Karpas-422 (cell line): ENCODE results near the gene CSNK1D. TPM values are rescaled to one million over a fixed set of nuclear protein-coding genes. Genes with fewer than 3 reads are reported as not detected.
"Not testable (repeated sequence)": the region's sequence is repeated elsewhere in the genome, so short reads cannot be mapped to it uniquely, and the experiment has no call there.

Source experiments
- DNase-seq: peaks from one replicate; pipeline ENCODE4 v3.0.0-alpha.2; 2015
- H2AFZ ChIP-seq: fragments of 200-600 bp; sonication (generic); 2 replicates; pipeline ENCODE4 v1.6.1; 2014; ENCODE audit warnings: antibody characterized with exemption, low read length, mixed read lengths
- H3K27ac ChIP-seq: fragments of 200-600 bp; sonication (generic); 2 replicates; pipeline ENCODE4 v1.5.1; 2014; ENCODE audit warnings: mild to moderate bottlenecking, low read length, moderate library complexity
- H3K27me3 ChIP-seq: fragments of 200-600 bp; sonication (generic); 2 replicates; pipeline ENCODE4 v1.6.1; 2014; ENCODE audit warnings: low read length, mixed read lengths
- H3K36me3 ChIP-seq: fragments of 200-600 bp; sonication (generic); 2 replicates; pipeline ENCODE4 v1.6.1; 2014; ENCODE audit warnings: low read length, mixed read lengths; ENCODE audit not compliant: insufficient read depth
- H3K4me1 ChIP-seq: fragments of 200-600 bp; sonication (generic); 2 replicates; pipeline ENCODE4 v1.6.1; 2014; ENCODE audit warnings: mild to moderate bottlenecking, low read length, mixed read lengths
- H3K4me2 ChIP-seq: fragments of 200-600 bp; sonication (generic); 2 replicates; pipeline ENCODE4 v1.6.1; 2014; ENCODE audit warnings: low read length, low read depth, mild to moderate bottlenecking; ENCODE audit not compliant: poor library complexity, severe bottlenecking
- H3K4me3 ChIP-seq: fragments of 200-600 bp; sonication (generic); 2 replicates; pipeline ENCODE4 v1.5.1; 2014; ENCODE audit warnings: mild to moderate bottlenecking, antibody characterized with exemption, low read length, mixed read lengths
- H3K79me2 ChIP-seq: fragments of 200-600 bp; sonication (generic); 2 replicates; pipeline ENCODE4 v1.6.1; 2014; ENCODE audit warnings: mild to moderate bottlenecking, low read length, mixed read lengths
- H3K9ac ChIP-seq: fragments of 200-600 bp; sonication (generic); 2 replicates; pipeline ENCODE4 v1.6.0; 2014; ENCODE audit warnings: low read length
- H3K9me2 ChIP-seq: fragments of 200-600 bp; sonication (generic), shearing (Covaris generic); replicated peaks from 2 replicates; pipeline ENCODE4 v1.6.0; 2014; ENCODE audit warnings: mild to moderate bottlenecking, low read length, moderate library complexity; ENCODE audit not compliant: insufficient read depth
- H3K9me3 ChIP-seq: fragments of 300-700, 200-600 bp; sonication (generic); 2 replicates; pipeline ENCODE4 v1.6.1; 2014; ENCODE audit warnings: low read length, mixed read lengths
- H4K20me1 ChIP-seq: fragments of 200-600 bp; sonication (generic); 2 replicates; pipeline ENCODE4 v1.6.1; 2014; ENCODE audit warnings: mild to moderate bottlenecking, antibody characterized with exemption, low read length, low read depth; ENCODE audit not compliant: insufficient read depth
- total RNA-seq: library from RNA; depleted of rRNA; stranded (reverse); fragments of >200 nt; shearing (Covaris generic); gene quantifications from 2 replicates; pipeline ENCODE4 v1.2.3, GENCODE V29; 2014; ENCODE audit warnings: low replicate concordance

CSNK1D gene
- total RNA-seq, 1 experiment from 2014 or later = 30.6 TPM

DNA sequence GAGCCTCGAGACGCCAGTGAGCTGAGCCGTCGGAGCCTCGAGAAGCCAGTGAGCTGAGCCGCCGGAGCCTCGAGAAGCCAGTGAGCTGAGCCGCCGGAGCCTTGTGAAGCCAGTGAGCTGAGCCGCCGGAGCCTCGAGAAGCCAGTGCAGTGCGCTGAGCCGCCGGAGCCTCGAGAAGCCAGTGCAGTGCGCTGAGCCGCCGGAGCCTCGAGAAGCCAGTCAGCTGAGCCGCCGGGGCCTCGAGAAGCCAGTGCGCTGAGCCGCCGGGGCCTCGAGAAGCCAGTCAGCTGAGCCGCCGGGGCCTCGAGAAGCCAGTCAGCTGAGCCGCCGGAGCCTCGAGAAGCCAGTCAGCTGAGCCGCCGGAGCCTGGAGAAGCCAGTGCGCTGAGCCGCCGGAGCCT lies 19.4 kb downstream of the CSNK1D start:
- not testable (repeated sequence) for H3K4me2 ChIP-seq, H3K9me2 ChIP-seq, DNase-seq, H3K4me1 ChIP-seq, H3K9ac ChIP-seq, H2AFZ ChIP-seq, H3K9me3 ChIP-seq, H3K27ac ChIP-seq, H3K27me3 ChIP-seq, H3K4me3 ChIP-seq
- Histone ChIP-seq H4K20me1 (peaks cover 24% of the 10 kb centered on the region; the same call in 1 of the 2 replicates), H3K36me3 (peaks cover 51% of the 10 kb centered on the region), H3K79me2 (peaks cover 32% of the 10 kb centered on the region)

DNA sequence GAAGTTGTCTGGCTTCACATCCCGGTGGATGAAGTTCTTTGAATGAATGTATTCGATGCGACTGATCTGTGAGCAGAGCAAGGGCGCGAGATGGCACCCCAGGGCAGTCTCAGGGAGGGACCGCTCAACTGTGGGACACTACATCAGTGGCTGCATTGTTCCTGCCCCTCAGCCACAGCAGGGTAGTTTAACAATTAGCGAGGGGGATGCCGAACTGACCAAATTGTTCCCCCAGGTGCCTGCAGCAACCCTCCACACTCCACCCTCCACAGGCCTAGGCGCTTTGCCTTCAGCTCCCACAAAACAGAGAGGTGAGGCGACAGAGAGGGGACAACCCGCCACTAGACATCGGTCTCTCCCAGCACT lies 20.3 kb downstream of the CSNK1D start:
- H3K27ac ChIP-seq = no peak overlapping the region
- peaks cover 42% of the 10 kb centered on the region for H3K36me3 ChIP-seq
- no peak for DNase-seq
- H3K9ac ChIP-seq = no peak overlapping the region
- H3K4me2 ChIP-seq = no peak overlapping the region
- H3K4me1 ChIP-seq = no peaks in the 10 kb centered on the region
- peaks cover 24% of the 10 kb centered on the region; the same call in 1 of the 2 replicates for H4K20me1 ChIP-seq
- no peaks in the 10 kb centered on the region for H3K9me3 ChIP-seq
- H3K4me3 ChIP-seq = no peak overlapping the region
- no peak overlapping the region for H2AFZ ChIP-seq
- peaks cover 23% of the 10 kb centered on the region for H3K79me2 ChIP-seq
- H3K9me2 ChIP-seq = no peaks in the 10 kb centered on the region
- no peaks in the 10 kb centered on the region for H3K27me3 ChIP-seq

DNA sequence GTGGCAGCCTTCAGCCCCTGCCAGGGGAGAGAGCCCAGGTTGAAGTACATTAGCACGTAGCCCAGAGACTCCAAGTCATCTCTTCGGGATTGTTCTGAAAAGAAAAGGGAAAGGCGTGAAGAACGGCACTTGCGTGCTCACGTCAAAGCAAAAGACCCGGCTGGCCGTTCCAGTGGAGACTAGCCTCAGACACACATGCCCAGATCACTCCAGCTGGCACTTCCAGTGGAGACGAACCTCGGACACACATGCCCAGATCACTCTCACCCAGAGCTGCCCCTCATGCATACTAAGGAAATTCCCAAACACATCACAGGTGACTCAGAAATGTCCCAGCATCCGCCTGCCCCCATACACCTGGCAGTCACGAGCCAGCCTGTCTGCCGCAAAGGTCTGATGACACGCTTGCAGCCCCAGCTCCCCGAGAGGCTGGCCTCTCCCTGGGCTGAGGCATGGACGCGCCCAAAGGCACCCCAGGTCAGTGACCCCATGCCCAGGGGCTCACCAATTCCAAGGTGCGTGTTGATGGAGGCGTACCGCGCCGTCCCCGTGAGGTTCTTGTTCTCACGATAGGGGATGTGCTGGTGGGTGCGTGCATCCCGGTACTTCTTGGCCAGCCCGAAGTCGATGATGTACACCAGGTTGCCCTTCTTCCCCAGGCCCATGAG lies 20.9 kb downstream of the CSNK1D start:
- H4K20me1 ChIP-seq = peaks cover 23% of the 10 kb centered on the region; the same call in 1 of the 2 replicates
- H3K36me3 ChIP-seq = peaks cover 46% of the 10 kb centered on the region
- no peak overlapping the region for H3K4me2 ChIP-seq
- no peak overlapping the region for H2AFZ ChIP-seq
- no peak overlapping the region for H3K4me3 ChIP-seq
- no peak for DNase-seq
- peaks cover 20% of the 10 kb centered on the region for H3K79me2 ChIP-seq
- H3K9me2 ChIP-seq = no peaks in the 10 kb centered on the region
- no peaks in the 10 kb centered on the region for H3K4me1 ChIP-seq
- H3K9ac ChIP-seq = no peak overlapping the region
- H3K27ac ChIP-seq = no peak overlapping the region
- no peaks in the 10 kb centered on the region for H3K9me3 ChIP-seq
- H3K27me3 ChIP-seq = no peaks in the 10 kb centered on the region

DNA sequence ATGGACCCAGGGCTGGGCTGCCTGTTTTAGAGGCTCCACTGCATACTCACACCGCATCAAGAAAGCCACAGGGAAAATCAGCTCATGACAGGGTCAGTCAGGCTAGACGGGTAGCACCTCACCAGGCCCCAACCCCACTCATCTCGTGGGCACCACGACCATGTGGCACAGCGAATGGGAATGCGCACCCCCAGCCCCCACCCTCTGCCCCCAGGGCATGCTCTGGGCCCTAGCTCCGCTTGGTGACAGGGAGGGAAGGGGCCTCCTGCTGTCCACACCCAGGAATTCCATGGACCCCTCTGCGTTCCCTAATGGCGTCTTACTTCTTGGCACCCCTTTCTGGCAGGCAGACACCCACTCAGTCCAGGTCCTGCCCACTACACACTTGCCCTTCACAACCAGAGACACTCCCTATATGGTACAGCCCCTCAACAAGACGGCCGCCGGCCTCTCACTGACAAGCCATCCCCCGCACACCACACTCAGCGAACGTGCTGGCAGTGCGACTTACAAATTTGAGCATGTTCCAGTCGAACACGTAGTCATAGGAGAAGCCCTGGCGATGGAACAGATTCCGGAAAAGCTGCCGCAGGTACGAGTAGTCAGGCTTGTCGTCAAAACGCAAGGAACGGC lies 22.5 kb downstream of the CSNK1D start:
- H3K27ac ChIP-seq = no peak overlapping the region
- H3K9me3 ChIP-seq = no peaks in the 10 kb centered on the region
- no peak overlapping the region for H3K9ac ChIP-seq
- H4K20me1 ChIP-seq = peaks cover 23% of the 10 kb centered on the region
- H3K9me2 ChIP-seq = no peaks in the 10 kb centered on the region
- H3K4me3 ChIP-seq = no peak overlapping the region
- H3K4me2 ChIP-seq = no peak overlapping the region
- no peak for DNase-seq
- no peaks in the 10 kb centered on the region for H3K4me1 ChIP-seq
- H3K27me3 ChIP-seq = no peaks in the 10 kb centered on the region
- peaks cover 35% of the 10 kb centered on the region for H3K36me3 ChIP-seq
- peaks cover 7% of the 10 kb centered on the region for H3K79me2 ChIP-seq
- H2AFZ ChIP-seq = no peak overlapping the region

DNA sequence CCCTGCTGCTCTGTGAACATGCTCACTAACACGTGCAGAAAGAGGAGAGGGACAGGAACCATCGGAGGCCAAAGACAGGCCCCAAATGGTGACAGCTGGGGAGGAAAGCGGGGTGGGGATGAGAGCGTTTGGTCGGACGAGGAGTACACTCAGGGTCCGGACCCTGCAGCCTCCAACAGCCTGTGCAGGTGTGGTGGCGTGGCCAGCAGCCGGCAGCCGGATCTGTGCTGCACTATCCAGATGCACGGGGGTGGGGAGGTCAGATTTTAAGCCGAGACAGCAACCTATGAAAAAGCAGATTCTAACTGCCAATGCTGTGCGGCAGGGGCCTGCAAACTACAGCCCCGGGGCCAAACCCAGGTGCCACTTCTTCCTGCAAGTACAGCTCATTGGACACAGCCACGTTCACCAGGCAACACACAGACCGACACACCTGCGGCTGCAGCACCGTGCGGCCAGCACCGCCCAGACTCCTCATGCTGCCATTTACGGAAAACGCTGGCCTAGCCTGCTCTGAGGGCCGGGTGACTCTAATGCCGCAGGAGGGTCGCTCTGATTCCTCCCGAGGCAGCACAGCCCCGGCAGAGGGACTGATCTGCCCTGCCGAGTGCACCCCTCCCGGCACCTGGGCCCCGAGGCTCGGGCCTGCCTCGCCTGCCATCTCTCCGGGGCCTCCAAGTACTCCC lies 23.5 kb downstream of the CSNK1D start:
- Histone ChIP-seq H3K4me1 (no peaks in the 10 kb centered on the region), H3K4me3 (no peak overlapping the region), H2AFZ (no peak overlapping the region), H4K20me1 (peaks cover 30% of the 10 kb centered on the region), H3K27me3 (no peaks in the 10 kb centered on the region), H3K9me3 (no peaks in the 10 kb centered on the region), H3K9ac (no peak overlapping the region), H3K9me2 (no peaks in the 10 kb centered on the region), H3K4me2 (no peak overlapping the region), H3K36me3 (peaks cover 26% of the 10 kb centered on the region), H3K27ac (no peak overlapping the region), H3K79me2 (no peaks in the 10 kb centered on the region)
- no peak for DNase-seq

DNA sequence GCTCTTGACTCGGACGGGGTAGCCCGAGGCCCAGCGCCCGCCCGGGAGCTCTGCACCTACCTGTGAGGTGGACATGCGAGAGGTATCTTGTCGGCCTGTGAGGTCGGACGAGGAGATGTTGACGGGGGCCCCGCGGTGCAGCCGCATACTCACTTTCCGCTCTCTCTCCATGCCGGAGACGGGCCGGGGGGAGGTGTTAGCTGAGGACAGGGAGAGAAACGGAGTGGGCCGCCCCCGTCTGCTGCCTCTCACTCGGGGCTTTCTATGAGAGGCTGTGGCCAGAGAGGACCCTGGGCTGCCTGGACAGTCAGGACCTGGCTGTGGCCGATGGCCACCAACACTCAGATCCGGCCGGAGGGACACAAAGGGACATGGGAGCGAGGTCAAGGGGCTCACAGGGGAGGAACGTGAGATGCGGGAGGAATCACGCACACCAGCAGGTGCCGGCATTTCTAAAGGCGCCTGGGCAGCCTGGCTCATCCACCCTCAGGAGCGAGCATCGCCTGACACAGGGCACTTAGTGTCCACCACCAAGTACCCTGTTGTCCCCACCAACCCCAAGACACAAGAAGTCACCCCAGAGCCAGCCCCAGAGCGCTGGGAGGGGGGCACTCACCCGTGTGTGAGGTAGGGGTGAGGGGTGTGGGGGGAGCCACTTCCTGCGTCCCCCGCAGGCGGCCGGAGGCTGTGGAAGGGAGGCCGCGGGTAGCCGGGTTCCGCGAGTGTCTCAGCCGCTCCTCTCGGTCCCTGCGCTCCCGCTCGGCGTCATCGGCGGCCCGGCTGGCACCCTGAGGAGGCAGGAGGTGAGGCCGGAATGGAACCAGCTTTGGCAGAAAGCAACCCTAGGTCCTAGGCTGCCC lies 24.5 kb downstream of the CSNK1D start:
- Histone ChIP-seq H3K36me3 (peaks cover 28% of the 10 kb centered on the region), H3K27me3 (no peaks in the 10 kb centered on the region), H4K20me1 (peaks cover 39% of the 10 kb centered on the region), H3K4me1 (no peaks in the 10 kb centered on the region), H3K9me2 (no peaks in the 10 kb centered on the region), H3K4me3 (no peak overlapping the region), H3K79me2 (no peaks in the 10 kb centered on the region), H3K4me2 (no peak overlapping the region), H3K27ac (no peak overlapping the region), H3K9me3 (no peaks in the 10 kb centered on the region), H3K9ac (no peak overlapping the region), H2AFZ (no peak overlapping the region)
- DNase-seq = no peak

DNA sequence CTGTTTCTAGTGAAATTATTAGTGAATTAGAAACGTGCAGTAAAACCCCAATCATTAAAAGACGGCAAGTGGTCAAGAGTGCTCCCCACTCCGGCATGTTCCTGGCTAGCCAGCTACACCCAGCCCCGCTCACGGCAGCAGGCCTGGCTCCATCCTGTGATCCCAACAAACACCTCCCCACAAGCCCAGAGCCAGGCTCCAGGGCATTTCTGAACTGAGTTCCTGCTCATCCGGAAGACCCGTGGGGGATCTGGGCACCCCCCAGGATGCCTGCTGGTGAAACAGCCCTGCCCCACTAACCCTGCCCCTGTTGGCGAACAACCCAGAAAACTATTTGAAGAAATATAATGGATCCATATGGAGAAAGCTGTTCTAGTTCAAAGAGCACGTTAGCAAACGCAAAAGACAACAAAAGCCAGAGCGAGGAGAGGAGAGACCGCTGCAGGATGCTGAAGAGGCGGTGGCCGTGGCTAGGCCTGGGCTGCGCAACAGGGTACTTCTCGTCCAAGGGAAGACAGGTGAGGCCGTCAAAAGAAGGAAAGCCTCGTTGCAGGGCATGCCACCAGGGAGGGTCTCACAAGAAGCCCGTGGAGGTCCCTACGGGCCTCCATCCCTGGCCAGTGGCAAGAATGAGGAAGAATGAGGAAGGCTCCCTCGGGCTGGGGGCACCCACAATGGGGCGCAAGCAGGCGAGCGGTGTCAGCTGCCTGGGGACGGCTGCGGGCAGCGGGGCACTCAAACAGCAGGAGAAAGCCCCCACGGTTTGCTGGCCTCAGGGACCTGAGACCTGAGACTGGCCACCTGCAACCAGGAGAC lies 25.4 kb downstream of the CSNK1D start:
- no peak for DNase-seq
- H3K36me3 ChIP-seq = peaks cover 26% of the 10 kb centered on the region
- no peaks in the 10 kb centered on the region for H3K79me2 ChIP-seq
- H3K27ac ChIP-seq = no peak overlapping the region
- no peak overlapping the region for H3K4me3 ChIP-seq
- no peaks in the 10 kb centered on the region for H3K9me2 ChIP-seq
- no peaks in the 10 kb centered on the region for H3K9me3 ChIP-seq
- no peaks in the 10 kb centered on the region for H3K4me1 ChIP-seq
- H3K4me2 ChIP-seq = no peak overlapping the region
- no peak overlapping the region for H2AFZ ChIP-seq
- peaks cover 38% of the 10 kb centered on the region for H4K20me1 ChIP-seq
- H3K27me3 ChIP-seq = no peaks in the 10 kb centered on the region
- H3K9ac ChIP-seq = no peak overlapping the region
